ENCODE measurements around the gene SREK1IP1.
"Not testable (repeated sequence)": the region's sequence is repeated elsewhere in the genome, so short reads cannot be mapped to it uniquely, and the experiment has no call there.

SREK1IP1 gene

GRCh38 chr5:64700765-64701164 lies 67.7 kb downstream of the SREK1IP1 start:
- DNase-seq (ENCODE audit: insufficient read length, low spot score) (no peak), FAIRE-seq (no peak)
- TF ChIP-seq CTCF (IDR thresholded peaks at IDR 0.05; ENCODE audit: insufficient read depth, missing control alignments), result no peak

- not testable (repeated sequence) for FAIRE-seq; DNase-seq (ENCODE audit: insufficient read length, low spot score)
These were observed 72.1 kb downstream of the SREK1IP1 start for GRCh38 chr5:64696414-64696813.

GRCh38 chr5:64693636-64694035 lies 74.9 kb downstream of the SREK1IP1 start:
- DNase-seq (ENCODE audit: insufficient read length, low spot score) (no peak), FAIRE-seq (no peak)
- no peak for TF ChIP-seq CTCF (IDR thresholded peaks at IDR 0.05; ENCODE audit: insufficient read depth, missing control alignments)

- FAIRE-seq (no peak), DNase-seq (ENCODE audit: insufficient read length, low spot score) (no peak)
- TF ChIP-seq CTCF (IDR thresholded peaks at IDR 0.05; ENCODE audit: insufficient read depth, missing control alignments), result no peak
These were observed 77.2 kb downstream of the SREK1IP1 start for GRCh38 chr5:64691291-64691690.

GRCh38 chr5:64690417-64691151 lies 77.9 kb downstream of the SREK1IP1 start, which contains the start of gene SHISAL2B:
Gene SHISAL2B, plus strand, starts transcription at chr5:64690503. Its CDS starts 121 bp downstream, at chr5:64690624.
- TF ChIP-seq CTCF (IDR thresholded peaks at IDR 0.05; ENCODE audit: insufficient read depth, missing control alignments), result no peak
- peak; percentile 25 for DNase-seq (ENCODE audit: insufficient read length, low spot score)
- no peak for FAIRE-seq

- TF ChIP-seq CTCF (IDR thresholded peaks at IDR 0.05; ENCODE audit: insufficient read depth, missing control alignments), result no peak
- no peak for FAIRE-seq
- DNase-seq (ENCODE audit: insufficient read length, low spot score), result no peak
These were observed 78.4 kb downstream of the SREK1IP1 start for GRCh38 chr5:64690104-64690416.

GRCh38 chr5:64688965-64689364 lies 79.5 kb downstream of the SREK1IP1 start:
- no peak for TF ChIP-seq CTCF (IDR thresholded peaks at IDR 0.05; ENCODE audit: insufficient read depth, missing control alignments)
- no peak for FAIRE-seq
- no peak for DNase-seq (ENCODE audit: insufficient read length, low spot score)

All from D721Med (cell line).